HepG2 (cell line): ENCODE measurements around the gene SMAD2. TPM values are rescaled to one million over a fixed set of nuclear protein-coding genes. Genes with fewer than 3 reads are reported as not detected.

Experiments used
- ATAC-seq: fragments of 200-7000 bp; cut with Tn5 transposase; 3 replicates; pipeline ENCODE4 v1.9.1; 2020; ENCODE audit warnings: mild to moderate bottlenecking, moderate library complexity
- BruUV-seq: library from RNA; stranded (reverse); fragments of 400-500 nt; replicated peaks from 2 replicates; lab custom pipeline; 2021; lab: Mats Ljungman, UMichigan
- CTCF ChIA-PET: fragments of 300-600 bp; formaldehyde crosslinking; extraction: SDS; loops from one replicate; lab custom pipeline; 2021; ENCODE audit warnings: low total read pairs, inconsistent platforms, low intra/inter-chr PET ratio; lab: Yijun Ruan, JAX
- POLR2A ChIA-PET: fragments of 350-600 bp; sonication (Branson Sonifier 250); formaldehyde crosslinking; loops from one replicate; lab custom pipeline; 2020; ENCODE audit warnings: antibody characterized with exemption, inconsistent platforms; lab: Yijun Ruan, JAX
- DNase-seq: peaks from one replicate; pipeline ENCODE4 v3.0.0-alpha.2; 2015; ENCODE audit warnings: low spot score
- FAIRE-seq: peaks from 3 replicates; lab custom pipeline; 2011; peaks lifted over from hg19 to GRCh38; lab: Jason Lieb, UNC
- H2AFZ ChIP-seq: one replicate; pipeline ENCODE4 v1.6.1; 2011; ENCODE audit warnings: low read length, inconsistent platforms
- H3K27ac ChIP-seq: fragments of 300-600 bp; 3 replicates; pipeline ENCODE4 v1.8.0; 2011; ENCODE audit warnings: mixed run types, mild to moderate bottlenecking, mixed read lengths, low read length, inconsistent platforms; ENCODE audit not compliant: insufficient read depth; ENCODE audit errors: extremely low read length
- H3K27me3 ChIP-seq, 2 experiments: fragments of 200-600 bp in 1 of 2; 2 replicates in 1 of 2; 3 replicates in 1 of 2; pipeline versions ENCODE4 v1.6.0 to v1.8.0; 2011; ENCODE audit warnings: low read length in 2 of 2, mild to moderate bottlenecking in 2 of 2, moderate library complexity in 2 of 2, inconsistent platforms in 1 of 2; ENCODE audit not compliant: insufficient read depth in 2 of 2, control insufficient read depth in 1 of 2
- H3K36me3 ChIP-seq, 2 experiments: fragments of 200-600 bp in 1 of 2; replicated peaks in 1 of 2; 2 replicates in 1 of 2; 3 replicates in 1 of 2; pipeline versions ENCODE4 v1.5.1 to v1.8.0; 2011; ENCODE audit warnings: low read length in 2 of 2, inconsistent platforms in 1 of 2; ENCODE audit not compliant: insufficient read depth in 2 of 2, control insufficient read depth in 1 of 2
- H3K4me1 ChIP-seq: 2 replicates; pipeline ENCODE4 v1.5.1; 2012; ENCODE audit warnings: low read length, inconsistent platforms; ENCODE audit not compliant: insufficient read depth
- H3K4me2 ChIP-seq: 2 replicates; pipeline ENCODE4 v1.6.0; 2011; ENCODE audit warnings: low read depth, low read length, inconsistent platforms
- H3K4me3 ChIP-seq, 3 experiments: fragments of 200-600 bp in 1 of 3; sonication (generic), shearing (Covaris generic) in 1 of 3; replicated peaks in 1 of 3; 2 replicates each; pipeline ENCODE4 v1.5.1; 2011 to 2016; ENCODE audit warnings: low read length in 3 of 3, inconsistent platforms in 2 of 3, low read depth in 2 of 3, mild to moderate bottlenecking in 2 of 3, control low read depth in 1 of 3, mixed read lengths in 1 of 3; ENCODE audit not compliant: insufficient read depth in 1 of 3
- H3K79me2 ChIP-seq: one replicate; pipeline ENCODE4 v1.6.1; 2011; ENCODE audit warnings: low read length, inconsistent platforms; ENCODE audit not compliant: insufficient read depth
- H3K9ac ChIP-seq: 2 replicates; pipeline ENCODE4 v1.6.0; 2011; ENCODE audit warnings: mild to moderate bottlenecking, low read depth, low read length, inconsistent platforms; ENCODE audit not compliant: insufficient read depth
- H3K9me3 ChIP-seq: 2 replicates; pipeline ENCODE4 v1.5.1; 2012; ENCODE audit warnings: mild to moderate bottlenecking, low read length
- H4K20me1 ChIP-seq: 2 replicates; pipeline ENCODE4 v1.6.0; 2011; ENCODE audit warnings: inconsistent platforms, mild to moderate bottlenecking, low read length, moderate library complexity; ENCODE audit not compliant: insufficient read depth
- EZH2 ChIP-seq: conservative IDR thresholded peaks from 2 replicates; pipeline ENCODE4 v1.6.1; 2012; ENCODE audit warnings: mild to moderate bottlenecking, low read depth, low read length, moderate library complexity
- FOXP1 ChIP-seq, 2 experiments: fragments of 450-650 bp in 1 of 2; IDR thresholded peaks; 2 replicates each; pipeline ENCODE4 v1.6.1; 2017 to 2018; ENCODE audit warnings: antibody characterized with exemption in 1 of 2
- NFE2L2 ChIP-seq: fragments of 150-350 bp; IDR thresholded peaks from 2 replicates; pipeline ENCODE4 v1.6.1; 2014; ENCODE audit warnings: low read length
- RXRB ChIP-seq: IDR thresholded peaks from 2 replicates; pipeline ENCODE4 v1.6.1; 2016; ENCODE audit warnings: borderline replicate concordance, missing genetic modification reagents, missing compliant biosample characterization
- SNAPC2 ChIP-seq: sonication (generic); formaldehyde crosslinking; IDR thresholded peaks from 2 replicates; pipeline ENCODE4 v1.8.1; 2022; ENCODE audit warnings: mild to moderate bottlenecking, missing genetic modification reagents
- TP53 ChIP-seq: sonication (generic); formaldehyde crosslinking; conservative IDR thresholded peaks from 2 replicates; pipeline ENCODE4 v1.4.0; 2020; ENCODE audit warnings: missing genetic modification reagents
- ZNF501 ChIP-seq: sonication (generic); formaldehyde crosslinking; IDR thresholded peaks from 2 replicates; pipeline ENCODE4 v1.5.1; 2020; ENCODE audit warnings: mild to moderate bottlenecking, moderate library complexity, missing genetic modification reagents
- ZNF569 ChIP-seq: sonication (generic); formaldehyde crosslinking; IDR thresholded peaks from 2 replicates; pipeline ENCODE4 v1.5.0; 2020; ENCODE audit warnings: mild to moderate bottlenecking, missing genetic modification reagents, moderate library complexity, borderline replicate concordance
- ZNF598 ChIP-seq: sonication (generic); formaldehyde crosslinking; IDR thresholded peaks from 2 replicates; pipeline ENCODE4 v1.5.1; 2020; ENCODE audit warnings: mild to moderate bottlenecking, missing genetic modification reagents, borderline replicate concordance
- ZNF800 ChIP-seq: sonication (generic); formaldehyde crosslinking; IDR thresholded peaks from 2 replicates; pipeline ENCODE4 v1.4.0; 2020; ENCODE audit warnings: missing genetic modification reagents
- WGBS: methylation state at CpG from one replicate; pipeline ENCODE4 v1.1.6; 2017; ENCODE audit warnings: low lambda C conversion rate; 5-methylcytosine and 5-hydroxymethylcytosine counted together
- in situ Hi-C: cut with HindIII; loops from 2 replicates; pipeline ENCODE4 v1.10.0; 2017; ENCODE audit warnings: low pct_unique_long_range_greater_than_20kb; ENCODE audit not compliant: extremely low pct_ligation_motif_present
- intact Hi-C: fragments of 100-400 bp; cut with micrococcal nuclease; formaldehyde crosslinking; loops from one replicate; pipeline ENCODE4 v1.10.0; 2022; ENCODE audit not compliant: unreplicated experiment
- polyA plus RNA-seq, 8 experiments: library from polyadenylated mRNA; depleted of rRNA in 3 of 8; stranded (reverse) in 7 of 8; unstranded in 1 of 8; fragments of >200 nt; fragmentation: Illumina TruSeq in 4 of 8; extraction: Trizol in 4 of 8; gene quantifications; 2 replicates each; pipeline versions ENCODE4 v1.2.1 to v1.2.3, GENCODE V29; 2011 to 2016; ENCODE audit warnings: low read depth in 4 of 8, missing spikeins in 1 of 8, mixed read lengths in 1 of 8; ENCODE audit not compliant: insufficient read depth in 1 of 8
- total RNA-seq, 5 experiments: library from RNA; depleted of rRNA; stranded (reverse); fragments of >200 nt; fragmentation: Illumina TruSeq; extraction: Trizol; gene quantifications; 2 replicates each; pipeline ENCODE4 v1.2.3, GENCODE V29; 2016; ENCODE audit warnings: low read depth in 1 of 5
- TF ChIP-seq, protein P1 (sequence below), 2 experiments: sonication (generic) in 1 of 2; formaldehyde crosslinking in 1 of 2; IDR thresholded peaks; 2 replicates each; pipeline versions ENCODE4 v1.6.1 to v1.9.0; 2014 to 2022; ENCODE audit warnings: antibody characterized with exemption in 1 of 2, borderline replicate concordance in 1 of 2, inconsistent platforms in 1 of 2, low read depth in 1 of 2, missing genetic modification reagents in 1 of 2

The SMAD2 gene
- total and polyA plus RNA-seq, 2 of the 13 experiments (the other 11 are each of a cell fraction or from before 2014, with no cell fraction given) = 40.2 to 96.2 TPM

DNA sequence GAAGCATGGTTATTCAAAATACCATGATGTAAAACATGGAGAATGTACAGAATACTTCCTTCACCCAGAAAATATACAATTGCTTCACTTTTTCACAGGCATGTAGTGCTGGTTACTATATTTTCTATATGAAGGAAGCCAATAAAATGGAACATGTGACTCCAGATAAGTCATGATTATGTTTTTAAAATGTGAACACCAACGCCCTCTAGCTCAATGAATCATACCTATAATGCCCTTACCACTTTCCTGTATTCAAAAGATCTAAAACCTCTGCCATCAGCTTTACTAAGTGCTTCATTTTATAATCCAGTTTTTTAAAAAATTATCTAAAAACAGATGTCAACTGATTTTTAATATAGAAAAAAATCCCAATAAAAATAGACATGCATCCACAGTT, 59.9 kb downstream of the SMAD2 start:
- Histone ChIP-seq H3K27me3 (no peaks in the 10 kb centered on the region), H3K4me3 (no peak overlapping the region), H3K4me2 (no peak overlapping the region), H3K36me3 (peaks cover 4 to 17% of the 10 kb centered on the region in 2 experiments; a peak in 3 of 5 replicates), H4K20me1 (peaks cover 9% of the 10 kb centered on the region), H3K79me2 (peaks cover 20% of the 10 kb centered on the region), H3K27ac (no peak overlapping the region), H3K4me1 (peaks cover 32% of the 10 kb centered on the region), H3K9ac (no peak overlapping the region), H3K9me3 (no peaks in the 10 kb centered on the region), H2AFZ (no peak overlapping the region)
- BruUV-seq = no TSS peak
- in situ Hi-C loops = no loop called here
- WGBS = 97% methylated on average over 1 of the region's 1 CpG
- no peak for FAIRE-seq
- no peak for ATAC-seq
- intact Hi-C loops = loop anchor here (1.0 kb wide), 1 partner anchor 56 kb away; no protein-coding TSS in a partner anchor
- ChIA-PET POLR2A (no interaction called here), CTCF (no interaction called here)
- TF ChIP-seq NFE2L2 = no peak
- TF ChIP-seq ZNF569 (CRISPR knock-in tag) = no peak
- TF ChIP-seq ZNF501 = no peak
- no peak for DNase-seq

GRCh38 chr18:47868744-47869143, 61.7 kb downstream of the SMAD2 start:
- peaks cover 16% of the 10 kb centered on the region for H3K79me2 ChIP-seq
- ATAC-seq (no peak), DNase-seq (no peak), FAIRE-seq (no peak)
- H3K4me1 ChIP-seq = peaks cover 18% of the 10 kb centered on the region
- H3K36me3 ChIP-seq = peaks cover 4 to 30% of the 10 kb centered on the region in 2 experiments; a peak in 4 of 5 replicates
- no peak overlapping the region for H3K4me3 ChIP-seq
- 93% methylated on average over 3 of the region's 3 CpGs for WGBS
- H3K27ac ChIP-seq = no peak overlapping the region
- no peaks in the 10 kb centered on the region for H3K9me3 ChIP-seq
- no peak overlapping the region for H3K4me2 ChIP-seq
- no peak overlapping the region for H3K9ac ChIP-seq
- H2AFZ ChIP-seq = no peak overlapping the region
- in situ Hi-C loops = no loop called here
- peaks cover 9% of the 10 kb centered on the region for H4K20me1 ChIP-seq
- no peaks in the 10 kb centered on the region for H3K27me3 ChIP-seq
- POLR2A ChIA-PET = no interaction called here
- BruUV-seq = no TSS peak
- intact Hi-C loops = no loop called here
- CTCF ChIA-PET = no interaction called here
- TF ChIP-seq, protein P1, sequence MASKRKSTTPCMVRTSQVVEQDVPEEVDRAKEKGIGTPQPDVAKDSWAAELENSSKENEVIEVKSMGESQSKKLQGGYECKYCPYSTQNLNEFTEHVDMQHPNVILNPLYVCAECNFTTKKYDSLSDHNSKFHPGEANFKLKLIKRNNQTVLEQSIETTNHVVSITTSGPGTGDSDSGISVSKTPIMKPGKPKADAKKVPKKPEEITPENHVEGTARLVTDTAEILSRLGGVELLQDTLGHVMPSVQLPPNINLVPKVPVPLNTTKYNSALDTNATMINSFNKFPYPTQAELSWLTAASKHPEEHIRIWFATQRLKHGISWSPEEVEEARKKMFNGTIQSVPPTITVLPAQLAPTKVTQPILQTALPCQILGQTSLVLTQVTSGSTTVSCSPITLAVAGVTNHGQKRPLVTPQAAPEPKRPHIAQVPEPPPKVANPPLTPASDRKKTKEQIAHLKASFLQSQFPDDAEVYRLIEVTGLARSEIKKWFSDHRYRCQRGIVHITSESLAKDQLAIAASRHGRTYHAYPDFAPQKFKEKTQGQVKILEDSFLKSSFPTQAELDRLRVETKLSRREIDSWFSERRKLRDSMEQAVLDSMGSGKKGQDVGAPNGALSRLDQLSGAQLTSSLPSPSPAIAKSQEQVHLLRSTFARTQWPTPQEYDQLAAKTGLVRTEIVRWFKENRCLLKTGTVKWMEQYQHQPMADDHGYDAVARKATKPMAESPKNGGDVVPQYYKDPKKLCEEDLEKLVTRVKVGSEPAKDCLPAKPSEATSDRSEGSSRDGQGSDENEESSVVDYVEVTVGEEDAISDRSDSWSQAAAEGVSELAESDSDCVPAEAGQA (IDR thresholded peaks at IDR 0.05; ENCODE audit: low read depth) = no peak
- TF ChIP-seq, protein P1 (CRISPR knock-in tag; IDR thresholded peaks at IDR 0.05; ENCODE audit: borderline replicate concordance) = no peak
- no peak for TF ChIP-seq RXRB (CRISPR knock-in tag)
- no peak for TF ChIP-seq ZNF598 (CRISPR knock-in tag)
- TF ChIP-seq SNAPC2 (CRISPR knock-in tag) = no peak
- no peak for TF ChIP-seq TP53
- no peak for TF ChIP-seq ZNF800 (CRISPR knock-in tag)
- no peak for TF ChIP-seq FOXP1 (IDR thresholded peaks at IDR 0.05)
- TF ChIP-seq FOXP1 (CRISPR knock-in tag; IDR thresholded peaks at IDR 0.05) = no peak
- TF ChIP-seq EZH2 = no peak
- no peak for TF ChIP-seq ZNF501
